Activated naive CD4-positive, alpha-beta T cell treated with anti-CD3 and anti-CD28 coated beads, Interleukin-2, amount 50 U/mL, for 72 hours (primary cell): Measurements from ENCODE around the gene NUDT15. TPM values are rescaled to one million over a fixed set of nuclear protein-coding genes. Genes with fewer than 3 reads are reported as not detected.
"Not testable (repeated sequence)": the region's sequence is repeated elsewhere in the genome, so short reads cannot be mapped to it uniquely, and the experiment has no call there.

ENCODE experiments used
- ATAC-seq, 2 donors: fragments of 150-1000 bp; cut with Tn5 transposase; 2 replicates each; pipeline ENCODE4 v1.10.0; 2021; ENCODE audit warnings: mild to moderate bottlenecking in 2 of 2, moderate library complexity in 2 of 2
- DNase-seq, 2 donors: peaks; one replicate each; pipeline ENCODE4 v3.0.0; 2021 to 2022; ENCODE audit warnings: low spot score in 2 of 2
- H3K27ac Mint-ChIP-seq, 2 donors: one replicate each; pipeline ENCODE4 v1.8.0; 2022; ENCODE audit warnings: mild to moderate bottlenecking in 2 of 2, mixed read lengths in 2 of 2
- H3K36me3 Mint-ChIP-seq, 2 donors: one replicate each; pipeline ENCODE4 v1.8.0; 2022; ENCODE audit warnings: mixed read lengths in 2 of 2
- H3K9me3 Mint-ChIP-seq, 2 donors: one replicate each; pipeline ENCODE4 v1.8.0; 2022; ENCODE audit warnings: mixed read lengths in 2 of 2
- total RNA-seq, 2 donors: library from RNA; stranded (reverse); gene quantifications; one replicate each; pipeline ENCODE4 v1.2.3, GENCODE V29; 2022

NUDT15 gene
- total RNA-seq, 2 donors from 2014 or later, result 17.2 to 41.8 TPM

DNA sequence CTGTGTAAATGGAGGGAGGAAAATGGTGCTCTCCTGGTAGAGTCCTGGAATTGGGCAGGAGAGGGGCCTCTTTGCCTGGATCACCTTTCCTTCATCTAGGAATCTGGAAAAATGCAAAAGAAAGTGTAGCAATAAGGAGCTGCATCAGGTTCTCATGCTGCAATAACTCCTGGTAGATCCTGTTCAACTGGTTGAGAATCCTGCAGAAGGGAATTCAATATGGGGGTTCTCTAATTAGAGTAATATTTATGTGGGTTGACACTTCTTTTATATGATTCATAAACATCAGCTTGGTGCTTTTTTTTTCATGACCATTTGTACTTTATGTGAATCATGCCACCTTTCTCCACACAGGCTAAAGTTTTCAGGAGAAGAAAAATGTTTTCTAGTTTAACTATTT lies 9.5 kb upstream of the NUDT15 start:
- Mint-ChIP-seq H3K27ac (no peak overlapping the region), H3K9me3 (peaks cover 6 to 21% of the 10 kb centered on the region in 2 donors), H3K36me3 (peaks cover 16 to 37% of the 10 kb centered on the region in 2 donors)
- no peak for ATAC-seq
- DNase-seq, result no peak

DNA sequence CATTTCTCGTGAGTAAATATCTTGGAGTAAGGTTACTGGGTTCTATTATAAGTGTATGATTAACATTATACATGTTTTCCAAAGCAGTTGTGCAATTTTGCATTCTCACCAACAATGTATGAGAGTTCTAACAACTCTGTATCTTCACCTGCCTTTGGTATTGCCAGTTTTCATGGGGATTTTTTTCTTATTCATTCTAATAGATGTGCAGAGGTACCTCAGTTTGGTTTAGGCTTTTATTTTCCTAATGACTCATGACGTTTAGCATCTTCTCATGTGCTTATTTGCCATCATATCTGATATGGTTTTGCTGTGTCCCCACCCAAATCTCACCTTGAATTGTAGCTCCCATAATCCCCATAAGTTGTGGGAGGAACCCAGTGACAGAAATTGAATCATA lies 7.7 kb upstream of the NUDT15 start:
- H3K27ac Mint-ChIP-seq, result peak overlapping the region in 1 of 2 donors; percentile 27
- peaks cover 16 to 43% of the 10 kb centered on the region in 2 donors for H3K36me3 Mint-ChIP-seq
- peak; percentile 59 to 71 for ATAC-seq

DNA sequence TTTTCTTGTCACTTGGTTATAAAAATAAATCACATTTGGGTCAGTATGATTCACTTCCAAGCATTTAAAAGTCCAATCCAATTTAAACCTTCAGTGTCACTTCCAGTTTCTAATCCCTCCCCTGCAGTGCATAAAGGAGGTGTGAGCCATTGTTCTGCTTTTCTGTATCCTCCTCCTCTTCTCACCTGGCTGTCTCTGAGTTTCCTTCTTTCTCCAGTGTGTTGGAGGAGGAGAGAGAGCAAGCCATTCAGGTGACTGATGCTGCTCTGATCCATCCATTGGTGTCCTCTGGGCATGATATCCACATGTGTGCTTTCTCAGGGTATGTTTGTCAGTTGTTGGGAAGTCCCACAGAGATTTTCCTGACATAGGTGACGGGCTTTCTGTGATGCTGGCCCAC lies 1.2 kb downstream of the NUDT15 start:
- peaks cover 18 to 19% of the 10 kb centered on the region in 2 donors for H3K36me3 Mint-ChIP-seq
- H3K9me3 Mint-ChIP-seq, result no peaks in the 10 kb centered on the region
- DNase-seq, result no peak
- H3K27ac Mint-ChIP-seq, result peak overlapping the region; percentile 88 to 94
- ATAC-seq, result no peak

More for the DNA sequence above, 7.7 kb upstream of the NUDT15 start:
- peaks cover 6 to 21% of the 10 kb centered on the region in 2 donors for H3K9me3 Mint-ChIP-seq
- DNase-seq, result no peak

DNA sequence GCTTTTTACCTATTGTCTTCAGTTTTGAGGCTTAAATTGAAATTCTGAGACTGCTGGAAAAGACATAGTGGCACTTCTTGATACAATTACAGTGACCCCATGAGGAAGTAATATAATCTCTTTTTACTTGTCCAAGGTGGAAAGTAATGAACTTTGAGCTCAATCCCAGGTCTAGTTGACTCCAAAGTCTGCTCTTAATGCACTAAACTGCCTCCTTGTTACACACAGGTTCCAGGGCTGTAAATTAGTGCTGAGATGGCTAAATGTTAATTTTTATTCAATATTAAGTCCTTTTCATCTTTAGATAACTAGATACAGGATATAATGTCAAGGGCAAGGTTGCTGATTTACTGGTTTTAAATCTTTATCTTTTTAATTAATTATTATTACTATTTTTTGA lies 2.5 kb downstream of the NUDT15 start:
- peak overlapping the region; percentile 17 to 94 for H3K27ac Mint-ChIP-seq
- ATAC-seq (no peak), DNase-seq (no peak)
- no peaks in the 10 kb centered on the region for H3K9me3 Mint-ChIP-seq
- H3K36me3 Mint-ChIP-seq, result peaks cover 12 to 18% of the 10 kb centered on the region in 2 donors

DNA sequence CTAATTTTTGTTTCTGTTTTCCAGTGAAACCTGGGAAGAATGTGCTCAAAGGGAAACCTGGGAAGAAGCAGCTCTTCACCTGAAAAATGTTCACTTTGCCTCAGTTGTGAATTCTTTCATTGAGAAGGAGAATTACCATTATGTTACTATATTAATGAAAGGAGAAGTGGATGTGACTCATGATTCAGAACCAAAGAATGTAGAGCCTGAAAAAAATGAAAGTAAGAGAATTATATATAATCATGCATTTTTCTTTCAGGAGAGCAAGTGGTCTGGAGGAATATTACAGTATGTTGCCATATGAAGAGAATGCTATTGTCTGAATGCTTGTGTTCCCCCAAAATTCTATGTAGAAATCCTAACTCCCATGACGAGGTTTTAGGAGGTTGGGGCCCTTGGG lies 3.4 kb downstream of the NUDT15 start:
- Mint-ChIP-seq H3K36me3 (peaks cover 12 to 18% of the 10 kb centered on the region in 2 donors), H3K27ac (peak overlapping the region; percentile 44 to 50), H3K9me3 (no peaks in the 10 kb centered on the region)
- DNase-seq (no peak), ATAC-seq (no peak)

DNA sequence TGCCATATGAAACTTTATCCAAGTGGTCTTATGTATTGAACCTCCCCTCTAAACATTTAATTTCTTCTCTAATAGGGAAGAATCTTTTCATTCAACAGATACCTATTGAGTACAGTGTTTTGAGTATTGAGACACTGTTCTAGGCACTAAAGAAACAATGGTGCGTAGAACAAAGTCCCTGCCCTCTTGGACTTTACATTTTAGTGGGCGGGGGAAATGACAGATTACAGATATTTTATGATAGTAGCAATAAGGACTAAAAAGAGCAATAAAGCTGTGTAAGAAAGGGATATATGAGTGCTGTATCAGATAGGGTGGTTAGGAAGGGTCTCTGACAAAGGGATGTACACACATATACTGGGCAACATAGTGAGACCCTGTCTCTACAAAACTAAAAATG lies 5.4 kb downstream of the NUDT15 start:
- Mint-ChIP-seq H3K27ac (peak overlapping the region; percentile 50 to 75), H3K9me3 (no peaks in the 10 kb centered on the region), H3K36me3 (peaks cover 12 to 18% of the 10 kb centered on the region in 2 donors)
- ATAC-seq (no peak), DNase-seq (no peak)

DNA sequence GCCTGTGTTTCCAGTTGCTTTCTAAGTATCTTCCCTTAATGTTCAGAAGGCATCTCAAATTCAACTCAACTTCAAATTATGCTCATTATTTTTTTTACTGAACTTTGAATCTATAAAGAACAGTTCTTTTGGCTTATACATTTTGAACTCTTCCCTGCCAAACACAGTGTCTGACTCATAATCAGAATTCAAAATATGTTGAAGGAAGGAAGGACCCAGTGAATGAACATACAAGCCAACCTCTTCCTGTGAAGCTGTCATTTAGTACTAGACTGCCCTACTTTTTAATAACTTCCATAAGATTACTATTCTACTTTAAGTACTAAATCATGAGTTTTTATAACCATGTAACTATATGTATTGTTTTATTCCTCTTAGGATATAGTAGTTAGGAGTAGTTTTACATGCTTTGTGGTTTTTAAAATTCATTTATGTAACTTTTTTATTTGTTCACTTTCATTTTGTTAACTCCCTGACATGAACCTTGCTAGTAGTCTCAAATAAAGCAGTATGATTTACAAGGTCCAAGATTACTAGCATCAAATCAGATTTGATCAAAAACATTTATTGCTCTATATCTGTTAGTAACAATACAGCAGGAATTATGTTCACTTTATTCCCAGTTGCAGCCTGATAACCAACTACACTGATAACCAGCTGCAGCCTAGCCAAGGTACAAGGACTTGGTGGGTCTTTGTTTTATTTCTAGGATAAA lies 6.4 kb downstream of the NUDT15 start:
- DNase-seq (no peak), ATAC-seq (peak; percentile 74 to 85)
- H3K9me3 Mint-ChIP-seq, result no peaks in the 10 kb centered on the region
- H3K36me3 Mint-ChIP-seq, result peaks cover 10 to 12% of the 10 kb centered on the region in 2 donors
- H3K27ac Mint-ChIP-seq, result peak overlapping the region; percentile 45 to 50

DNA sequence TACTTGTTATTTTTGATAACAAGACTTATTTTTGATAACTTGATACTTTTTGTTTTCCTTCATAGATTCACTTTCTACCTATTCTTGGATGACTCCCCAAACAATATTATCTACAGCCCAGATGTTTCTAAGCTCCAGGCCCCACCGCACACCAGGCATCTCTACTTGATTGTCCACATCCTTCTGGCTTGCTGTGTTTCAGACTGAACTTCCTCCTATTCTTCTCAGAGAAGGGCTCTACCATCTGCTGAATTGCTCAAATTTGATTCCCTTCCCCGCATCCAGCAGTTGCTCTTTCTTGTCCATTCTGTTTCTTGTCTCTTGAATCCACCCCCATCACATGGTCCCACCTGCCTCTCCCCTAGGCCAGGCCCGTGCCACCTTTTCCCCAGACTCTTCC lies 13.0 kb downstream of the NUDT15 start:
- ATAC-seq (no peak), DNase-seq (no peak)
- Mint-ChIP-seq H3K9me3 (no peaks in the 10 kb centered on the region), H3K27ac (peak overlapping the region; percentile 37 to 70), H3K36me3 (peaks cover 10 to 11% of the 10 kb centered on the region in 2 donors)

DNA sequence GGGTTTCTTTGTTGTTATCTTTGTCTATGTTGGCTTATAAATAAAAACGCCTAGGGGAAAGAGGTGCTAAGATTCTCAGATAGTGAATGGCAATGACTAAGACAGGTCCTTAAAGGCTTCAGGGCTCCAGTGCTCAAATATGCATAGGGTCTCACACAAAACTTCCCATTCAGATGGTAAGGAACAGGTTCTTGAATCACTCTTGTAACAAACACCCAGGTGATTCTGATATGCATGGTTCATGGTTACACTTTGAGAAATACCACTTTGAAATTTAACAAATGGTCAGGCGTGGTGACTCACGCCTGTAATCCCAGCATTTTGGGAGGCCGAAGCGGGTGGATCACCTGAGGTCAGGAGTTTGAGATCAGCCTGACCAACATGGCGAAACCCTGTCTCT lies 17.1 kb downstream of the NUDT15 start:
- Mint-ChIP-seq H3K9me3 (no peaks in the 10 kb centered on the region), H3K27ac (no peak overlapping the region), H3K36me3 (peaks cover 10 to 11% of the 10 kb centered on the region in 2 donors)
- DNase-seq, result no peak
- ATAC-seq, result no peak

DNA sequence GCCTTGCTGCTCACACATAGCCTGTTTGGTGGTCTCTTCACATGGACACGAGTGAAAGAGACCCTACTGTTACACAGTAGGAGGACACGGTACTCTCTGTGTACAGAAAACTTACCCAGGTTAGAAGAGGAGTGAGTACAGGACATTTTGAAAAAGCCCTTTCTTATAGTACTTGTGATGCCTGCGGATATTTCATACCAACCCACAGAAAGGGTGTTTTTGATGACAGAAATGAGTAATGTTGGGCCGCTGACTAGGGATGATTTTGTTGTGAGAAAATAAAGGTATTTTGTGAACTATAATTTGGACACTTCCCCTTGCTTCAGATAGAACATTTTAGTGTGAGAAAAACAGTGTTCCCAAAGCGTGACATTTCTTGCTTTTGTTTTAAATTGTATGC lies 18.2 kb downstream of the NUDT15 start:
- ATAC-seq (no peak), DNase-seq (no peak)
- peaks cover 7 to 8% of the 10 kb centered on the region in 2 donors for H3K36me3 Mint-ChIP-seq
- H3K9me3 Mint-ChIP-seq, result no peaks in the 10 kb centered on the region
- H3K27ac Mint-ChIP-seq, result peak overlapping the region; percentile 70 to 91

DNA sequence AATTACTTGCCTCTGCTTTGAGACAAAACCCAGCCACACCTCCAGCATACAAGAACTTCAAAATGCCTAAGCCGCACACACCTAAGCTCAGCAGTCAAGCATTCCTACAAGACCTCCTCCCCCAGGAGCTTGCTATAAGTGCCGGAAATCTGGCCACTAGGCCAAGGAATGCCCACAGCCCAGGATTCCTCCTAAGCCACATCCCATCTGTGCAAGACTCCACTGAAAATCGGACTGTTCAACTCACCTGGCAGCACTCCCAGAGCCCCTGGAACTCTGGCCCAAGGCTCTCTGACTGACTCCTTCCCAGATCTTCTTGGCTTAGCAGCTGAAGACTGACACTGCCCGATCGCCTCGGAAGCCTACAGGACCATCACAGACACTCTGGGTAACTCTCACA lies 21.0 kb downstream of the NUDT15 start:
- not testable (repeated sequence) for ATAC-seq, H3K36me3 Mint-ChIP-seq, DNase-seq, H3K9me3 Mint-ChIP-seq
- peak overlapping the region; percentile 41 to 68 for H3K27ac Mint-ChIP-seq

DNA sequence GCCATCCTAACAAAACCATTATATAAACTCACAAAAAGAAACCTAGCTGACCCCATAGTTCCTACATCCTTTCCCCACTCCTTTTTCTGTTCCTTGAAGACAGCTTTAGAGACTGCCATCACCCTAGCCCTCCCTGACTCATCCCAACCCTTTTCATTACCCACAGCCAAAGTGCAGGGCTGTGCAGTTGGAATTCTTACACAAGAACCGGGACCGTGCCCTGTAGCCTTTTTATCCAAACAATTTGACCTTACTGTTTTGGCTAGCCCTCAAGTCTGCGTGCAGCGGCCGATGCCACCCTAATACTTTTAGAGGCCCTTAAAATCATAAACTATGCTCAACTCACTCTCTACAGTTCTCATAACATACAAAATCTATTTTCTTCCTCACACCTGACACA lies 22.4 kb downstream of the NUDT15 start:
- not testable (repeated sequence) for H3K36me3 Mint-ChIP-seq
- H3K27ac Mint-ChIP-seq, result peak overlapping the region; percentile 77 to 84

DNA sequence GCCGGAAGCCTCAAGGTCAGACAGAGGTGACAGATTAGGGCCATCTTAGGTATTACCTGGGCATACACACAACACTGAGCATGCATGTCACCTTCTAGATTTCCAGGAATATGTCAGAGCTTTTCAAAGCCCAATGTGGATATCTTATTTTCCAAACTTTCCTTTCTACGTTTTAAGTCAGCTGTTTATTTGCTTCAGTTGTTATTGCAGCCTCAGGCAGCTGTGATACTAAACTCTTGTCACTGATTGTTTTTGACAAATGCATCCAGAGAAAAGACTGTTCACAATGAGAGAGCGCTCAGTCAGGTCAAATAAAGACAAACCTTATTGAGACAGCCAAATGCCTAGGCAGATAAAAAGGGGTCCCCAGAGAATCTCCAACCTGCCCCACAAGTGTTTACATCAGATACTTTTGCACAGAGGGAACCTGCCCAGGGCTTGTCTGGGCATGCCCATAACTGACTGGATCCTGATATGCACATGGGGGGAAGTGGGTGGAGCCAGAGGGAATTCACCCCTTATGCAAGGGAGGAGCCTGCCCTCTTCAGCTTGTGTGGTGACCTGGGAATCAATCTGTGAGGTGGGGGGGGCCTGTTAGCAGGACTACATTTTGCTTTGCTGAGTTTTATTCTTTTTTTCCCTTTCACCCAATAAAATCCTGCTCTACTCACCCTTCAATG lies 28.9 kb downstream of the NUDT15 start:
- DNase-seq (peak; percentile 13 to 81), ATAC-seq (peak; percentile 40 to 100)
- Mint-ChIP-seq H3K36me3 (peaks cover 45 to 59% of the 10 kb centered on the region in 2 donors), H3K9me3 (peaks cover 15 to 22% of the 10 kb centered on the region in 2 donors), H3K27ac (peak overlapping the region; percentile 81 to 100)

More for the DNA sequence above, 22.4 kb downstream of the NUDT15 start:
- H3K9me3 Mint-ChIP-seq, ATAC-seq, DNase-seq: not testable (repeated sequence)

DNA sequence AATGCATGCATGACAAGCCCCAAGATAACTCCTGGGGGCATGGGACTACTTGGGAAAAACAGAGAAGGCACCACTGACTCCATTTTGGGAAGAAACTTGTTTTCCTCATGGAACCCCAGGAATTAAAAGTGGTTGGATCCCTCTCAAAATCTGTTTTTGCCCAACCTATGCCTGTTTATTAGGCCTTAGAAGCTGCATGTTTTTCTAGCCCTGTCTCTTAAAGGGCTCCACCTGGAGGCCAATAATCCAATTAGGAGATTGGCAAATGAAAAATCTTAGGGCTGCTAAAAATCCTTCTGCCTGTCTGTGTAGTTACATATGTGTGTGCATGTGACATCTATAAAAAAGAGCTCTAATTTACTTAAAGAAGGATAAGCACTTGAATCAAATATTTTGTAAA lies 30.5 kb downstream of the NUDT15 start:
- H3K36me3 Mint-ChIP-seq, result peaks cover 61 to 75% of the 10 kb centered on the region in 2 donors
- ATAC-seq (no peak), DNase-seq (no peak)
- peak overlapping the region in 1 of 2 donors; percentile 100 for H3K27ac Mint-ChIP-seq
- H3K9me3 Mint-ChIP-seq, result peaks cover 21 to 22% of the 10 kb centered on the region in 2 donors

DNA sequence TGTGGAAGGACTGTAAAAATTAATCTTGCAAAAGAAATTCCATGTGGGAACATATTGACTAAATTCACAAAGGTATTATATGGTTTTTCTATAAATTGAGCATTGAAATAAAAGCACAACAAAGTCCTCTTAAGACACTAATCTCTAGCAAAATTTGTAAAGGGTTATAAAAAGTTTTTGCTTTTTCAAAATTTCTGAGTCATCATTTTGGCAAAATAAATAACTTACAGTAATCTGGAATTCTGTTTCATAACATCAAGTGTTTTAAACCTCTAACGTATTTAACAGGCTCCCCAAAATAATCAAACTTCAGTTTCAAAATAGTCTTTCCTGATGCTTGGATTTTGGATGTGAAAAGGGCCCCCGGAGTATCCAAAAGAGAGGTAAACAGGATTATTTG lies 31.4 kb downstream of the NUDT15 start:
- no peak overlapping the region for H3K27ac Mint-ChIP-seq
- no peak for DNase-seq
- H3K9me3 Mint-ChIP-seq, result peaks cover 21 to 22% of the 10 kb centered on the region in 2 donors
- peaks cover 70 to 83% of the 10 kb centered on the region in 2 donors for H3K36me3 Mint-ChIP-seq
- ATAC-seq, result no peak

DNA sequence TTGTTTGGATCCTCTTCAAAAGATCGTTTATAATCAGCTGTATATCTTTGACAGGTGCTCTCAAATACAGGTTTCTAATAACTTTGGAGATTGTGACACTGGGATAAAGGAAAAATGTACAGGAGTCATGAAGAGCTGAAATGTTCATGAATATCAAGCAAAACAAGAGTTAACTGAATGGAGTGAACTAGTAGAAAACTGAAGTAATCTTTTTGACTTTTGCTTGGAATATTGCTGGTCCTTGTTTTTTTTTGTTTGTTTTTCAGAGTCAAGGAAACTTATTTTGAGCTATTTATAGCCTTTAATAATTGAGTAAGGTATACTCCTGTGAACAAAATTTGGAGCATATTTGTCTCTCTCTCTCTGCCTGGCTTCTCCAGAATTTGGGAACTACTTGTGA lies 32.0 kb downstream of the NUDT15 start:
- Mint-ChIP-seq H3K36me3 (peaks cover 75 to 87% of the 10 kb centered on the region in 2 donors), H3K9me3 (peaks cover 21 to 22% of the 10 kb centered on the region in 2 donors), H3K27ac (no peak overlapping the region)
- ATAC-seq, result no peak
- no peak for DNase-seq

DNA sequence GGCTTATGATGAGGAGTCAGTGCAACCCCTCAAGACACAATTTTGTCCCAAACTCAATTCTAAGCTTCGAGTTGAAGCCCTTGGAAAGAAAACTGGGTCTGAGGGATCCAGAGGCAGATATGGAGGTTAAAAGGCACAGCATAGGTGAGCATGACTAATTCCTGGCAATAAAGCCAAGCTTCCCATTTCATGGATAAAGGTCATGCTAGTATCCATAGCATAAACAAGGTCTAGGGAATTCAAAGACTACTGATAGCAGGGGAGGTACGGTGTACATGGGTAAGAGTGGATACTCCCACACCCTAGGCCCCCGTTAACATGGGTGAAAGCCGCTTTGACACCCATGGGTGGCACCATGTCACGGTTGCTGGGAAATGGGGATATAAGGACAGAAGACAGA lies 33.4 kb downstream of the NUDT15 start:
- peaks cover 21 to 22% of the 10 kb centered on the region in 2 donors for H3K9me3 Mint-ChIP-seq
- H3K36me3 Mint-ChIP-seq, result peaks cover 81 to 93% of the 10 kb centered on the region in 2 donors
- ATAC-seq, result no peak
- DNase-seq, result no peak
- H3K27ac Mint-ChIP-seq, result peak overlapping the region in 1 of 2 donors; percentile 88
